ENCODE data around the gene RNF40. TPM values are rescaled to one million over a fixed set of nuclear protein-coding genes. Genes with fewer than 3 reads are reported as not detected.

Gene RNF40
- polyA plus RNA-seq, 1 donor (not counting 4 experiments of a cell fraction or from before 2014, with no cell fraction given) = 52.7 TPM

DNA sequence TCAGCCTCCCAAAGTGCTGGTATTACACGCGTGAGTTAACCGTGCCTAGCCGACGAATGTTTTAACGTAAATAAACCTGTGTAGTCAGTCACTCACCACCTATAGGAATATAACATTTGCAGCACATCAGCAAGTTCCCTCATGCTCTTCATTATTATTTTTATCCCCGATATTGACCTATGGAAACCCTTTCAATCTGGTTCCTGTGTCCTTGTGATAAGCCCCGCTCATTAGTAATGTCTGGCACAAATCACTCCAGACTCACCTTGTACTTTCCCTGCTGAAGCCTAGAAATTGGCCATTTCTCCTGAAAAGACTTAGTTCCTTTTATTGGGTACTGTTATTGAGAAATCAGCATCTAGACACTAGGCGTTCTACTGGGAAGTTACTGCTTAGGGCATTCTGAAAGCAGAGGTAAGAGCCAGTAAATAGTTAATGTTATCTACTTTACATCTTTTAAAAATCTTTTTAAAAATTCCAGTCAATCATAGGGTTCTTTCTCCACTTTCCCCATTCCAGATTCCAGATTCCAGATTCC lies 15.4 kb upstream of the RNF40 start:
- H3K27ac ChIP-seq (ENCODE audit: control insufficient read depth, insufficient read depth, low read length) = peak overlapping the region; percentile 65
- peaks cover 37% of the 10 kb centered on the region for H3K79me2 ChIP-seq (ENCODE audit: control insufficient read depth, insufficient read depth, low read length)
- peaks cover 4% of the 10 kb centered on the region for H4K20me1 ChIP-seq (ENCODE audit: control insufficient read depth, extremely low read depth, insufficient read depth, low read length)
- no peak overlapping the region for H3K4me2 ChIP-seq (ENCODE audit: control insufficient read depth, extremely low read depth, insufficient read depth, low read depth, low read length)
- no peaks in the 10 kb centered on the region for H3K27me3 ChIP-seq (ENCODE audit: control insufficient read depth, extremely low read depth, insufficient read depth, low read length)
- H3K4me3 ChIP-seq (ENCODE audit: control insufficient read depth in 2 of 3, extremely low read depth in 1 of 3, insufficient read depth in 2 of 3, low read depth in 1 of 3, low read length in 3 of 3) = no peak overlapping the region
- DNase-seq (ENCODE audit: low read depth, low spot score) (no peak), FAIRE-seq (no peak)
- H3K36me3 ChIP-seq (ENCODE audit: control insufficient read depth in 2 of 2, extremely low read depth in 1 of 2, insufficient read depth in 2 of 2, low read length in 2 of 2) = peaks cover 19 to 37% of the 10 kb centered on the region in 2 experiments
- dilution Hi-C loops (cut with MboI; ENCODE audit: extremely low pct_ligation_motif_present, low sequenced_read_pairs) = no loop called here
- TF ChIP-seq EZH2 (IDR thresholded peaks at IDR 0.05; ENCODE audit: low read length) = no peak
- TF ChIP-seq, protein P1, sequence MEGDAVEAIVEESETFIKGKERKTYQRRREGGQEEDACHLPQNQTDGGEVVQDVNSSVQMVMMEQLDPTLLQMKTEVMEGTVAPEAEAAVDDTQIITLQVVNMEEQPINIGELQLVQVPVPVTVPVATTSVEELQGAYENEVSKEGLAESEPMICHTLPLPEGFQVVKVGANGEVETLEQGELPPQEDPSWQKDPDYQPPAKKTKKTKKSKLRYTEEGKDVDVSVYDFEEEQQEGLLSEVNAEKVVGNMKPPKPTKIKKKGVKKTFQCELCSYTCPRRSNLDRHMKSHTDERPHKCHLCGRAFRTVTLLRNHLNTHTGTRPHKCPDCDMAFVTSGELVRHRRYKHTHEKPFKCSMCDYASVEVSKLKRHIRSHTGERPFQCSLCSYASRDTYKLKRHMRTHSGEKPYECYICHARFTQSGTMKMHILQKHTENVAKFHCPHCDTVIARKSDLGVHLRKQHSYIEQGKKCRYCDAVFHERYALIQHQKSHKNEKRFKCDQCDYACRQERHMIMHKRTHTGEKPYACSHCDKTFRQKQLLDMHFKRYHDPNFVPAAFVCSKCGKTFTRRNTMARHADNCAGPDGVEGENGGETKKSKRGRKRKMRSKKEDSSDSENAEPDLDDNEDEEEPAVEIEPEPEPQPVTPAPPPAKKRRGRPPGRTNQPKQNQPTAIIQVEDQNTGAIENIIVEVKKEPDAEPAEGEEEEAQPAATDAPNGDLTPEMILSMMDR (optimal IDR thresholded peaks at IDR 0.05 in 1 of 3, IDR thresholded peaks at IDR 0.05 in 1 of 3, conservative IDR thresholded peaks at IDR 0.05 in 1 of 3; ENCODE audit: extremely low read depth in 1 of 3, insufficient read depth in 2 of 3, low read length in 3 of 3) = no peak
- H3K9me1 ChIP-seq (ENCODE audit: control insufficient read depth, extremely low read depth, insufficient read depth, low read length) = no peaks in the 10 kb centered on the region
- no peaks in the 10 kb centered on the region for H3K9me3 ChIP-seq (ENCODE audit: control insufficient read depth, low read depth, low read length)
- H3K9ac ChIP-seq (ENCODE audit: control insufficient read depth, extremely low read depth, insufficient read depth, low read length) = no peak overlapping the region
- H2AFZ ChIP-seq (ENCODE audit: control insufficient read depth, low read length) = no peak overlapping the region
- H3K4me1 ChIP-seq (ENCODE audit: control insufficient read depth, extremely low read depth, insufficient read depth, low read length) = peaks cover 21% of the 10 kb centered on the region

DNA sequence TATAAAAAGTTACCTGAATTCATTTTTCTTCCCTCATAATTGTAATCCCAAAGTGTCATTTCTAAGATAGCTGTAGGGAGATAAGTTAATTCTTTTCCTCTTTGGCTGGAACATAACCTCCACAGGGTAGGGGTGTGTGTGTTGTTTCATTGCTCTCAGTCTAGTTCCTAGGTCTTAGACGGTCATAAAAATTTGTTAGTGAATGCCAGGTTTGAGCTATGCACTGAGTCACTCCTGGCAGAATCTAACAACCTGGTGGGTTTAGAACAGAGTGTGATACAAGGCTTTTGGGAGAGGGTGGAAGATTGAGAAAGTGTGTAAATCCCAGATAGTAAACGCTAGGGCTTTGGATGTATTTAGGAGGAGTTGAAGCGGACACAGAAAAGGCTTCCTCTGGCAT lies 14.8 kb upstream of the RNF40 start:
- H3K4me3 ChIP-seq (ENCODE audit: control insufficient read depth in 2 of 3, extremely low read depth in 1 of 3, insufficient read depth in 2 of 3, low read depth in 1 of 3, low read length in 3 of 3) = peak overlapping the region in 1 of 3 experiments; percentile 65
- H3K9me3 ChIP-seq (ENCODE audit: control insufficient read depth, low read depth, low read length) = no peaks in the 10 kb centered on the region
- H4K20me1 ChIP-seq (ENCODE audit: control insufficient read depth, extremely low read depth, insufficient read depth, low read length) = peaks cover 4% of the 10 kb centered on the region
- peaks cover 21 to 37% of the 10 kb centered on the region in 2 experiments for H3K36me3 ChIP-seq (ENCODE audit: control insufficient read depth in 2 of 2, extremely low read depth in 1 of 2, insufficient read depth in 2 of 2, low read length in 2 of 2)
- dilution Hi-C loops (cut with MboI; ENCODE audit: extremely low pct_ligation_motif_present, low sequenced_read_pairs) = no loop called here
- H3K27ac ChIP-seq (ENCODE audit: control insufficient read depth, insufficient read depth, low read length) = peak overlapping the region; percentile 65
- FAIRE-seq = peak; percentile 26
- H3K9ac ChIP-seq (ENCODE audit: control insufficient read depth, extremely low read depth, insufficient read depth, low read length) = peak overlapping the region; percentile 69
- H3K79me2 ChIP-seq (ENCODE audit: control insufficient read depth, insufficient read depth, low read length) = peaks cover 34% of the 10 kb centered on the region
- peak overlapping the region; percentile 73 for H3K4me2 ChIP-seq (ENCODE audit: control insufficient read depth, extremely low read depth, insufficient read depth, low read depth, low read length)
- DNase-seq (ENCODE audit: low read depth, low spot score) = no peak
- TF ChIP-seq, protein P1 (optimal IDR thresholded peaks at IDR 0.05 in 1 of 3, IDR thresholded peaks at IDR 0.05 in 1 of 3, conservative IDR thresholded peaks at IDR 0.05 in 1 of 3; ENCODE audit: extremely low read depth in 1 of 3, insufficient read depth in 2 of 3, low read length in 3 of 3) = no peak
- TF ChIP-seq EZH2 (IDR thresholded peaks at IDR 0.05; ENCODE audit: low read length) = no peak
- no peaks in the 10 kb centered on the region for H3K9me1 ChIP-seq (ENCODE audit: control insufficient read depth, extremely low read depth, insufficient read depth, low read length)
- no peak overlapping the region for H2AFZ ChIP-seq (ENCODE audit: control insufficient read depth, low read length)
- H3K4me1 ChIP-seq (ENCODE audit: control insufficient read depth, extremely low read depth, insufficient read depth, low read length) = peaks cover 15% of the 10 kb centered on the region
- no peaks in the 10 kb centered on the region for H3K27me3 ChIP-seq (ENCODE audit: control insufficient read depth, extremely low read depth, insufficient read depth, low read length)

Data from keratinocyte (primary cell).